Measurements from ENCODE around the gene FYB2.
"Not testable (repeated sequence)": the region's sequence is repeated elsewhere in the genome, so short reads cannot be mapped to it uniquely, and the experiment has no call there.

FYB2 gene

DNA sequence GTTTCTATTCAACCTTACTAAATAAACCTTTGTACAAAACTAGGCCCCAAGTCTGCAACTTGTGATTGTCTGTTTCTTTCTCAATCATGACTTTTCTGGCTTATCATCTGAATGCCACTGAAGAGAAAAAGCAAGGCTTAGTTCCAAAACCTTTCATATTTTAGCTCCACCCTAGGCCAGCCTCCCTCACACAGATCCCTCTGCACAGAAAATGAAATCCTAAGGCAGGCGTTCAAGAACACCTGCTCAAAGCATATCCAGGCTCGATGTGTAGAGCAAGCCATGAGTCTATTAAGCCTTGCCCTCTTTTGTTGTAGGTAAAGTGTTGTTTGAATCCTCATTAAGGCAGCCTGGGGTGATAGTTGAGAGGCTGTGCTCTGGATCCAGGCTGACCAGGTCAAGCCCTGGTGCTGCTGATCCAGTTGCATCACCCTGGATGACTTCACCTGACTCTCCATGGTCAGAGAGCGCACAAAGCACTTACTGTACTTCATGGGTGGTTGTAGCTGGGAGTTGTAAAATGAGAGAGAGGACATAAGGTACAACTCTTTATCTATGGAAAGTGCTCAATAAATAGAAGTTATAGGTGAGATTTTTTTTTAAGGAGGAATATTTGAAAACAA lies 39.0 kb downstream of the FYB2 start:
- no peak for DNase-seq (ENCODE audit: low read depth)
- TF ChIP-seq, protein P1, sequence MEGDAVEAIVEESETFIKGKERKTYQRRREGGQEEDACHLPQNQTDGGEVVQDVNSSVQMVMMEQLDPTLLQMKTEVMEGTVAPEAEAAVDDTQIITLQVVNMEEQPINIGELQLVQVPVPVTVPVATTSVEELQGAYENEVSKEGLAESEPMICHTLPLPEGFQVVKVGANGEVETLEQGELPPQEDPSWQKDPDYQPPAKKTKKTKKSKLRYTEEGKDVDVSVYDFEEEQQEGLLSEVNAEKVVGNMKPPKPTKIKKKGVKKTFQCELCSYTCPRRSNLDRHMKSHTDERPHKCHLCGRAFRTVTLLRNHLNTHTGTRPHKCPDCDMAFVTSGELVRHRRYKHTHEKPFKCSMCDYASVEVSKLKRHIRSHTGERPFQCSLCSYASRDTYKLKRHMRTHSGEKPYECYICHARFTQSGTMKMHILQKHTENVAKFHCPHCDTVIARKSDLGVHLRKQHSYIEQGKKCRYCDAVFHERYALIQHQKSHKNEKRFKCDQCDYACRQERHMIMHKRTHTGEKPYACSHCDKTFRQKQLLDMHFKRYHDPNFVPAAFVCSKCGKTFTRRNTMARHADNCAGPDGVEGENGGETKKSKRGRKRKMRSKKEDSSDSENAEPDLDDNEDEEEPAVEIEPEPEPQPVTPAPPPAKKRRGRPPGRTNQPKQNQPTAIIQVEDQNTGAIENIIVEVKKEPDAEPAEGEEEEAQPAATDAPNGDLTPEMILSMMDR (IDR thresholded peaks at IDR 0.05; ENCODE audit: control insufficient read depth, insufficient read depth, low read depth, low read length, missing control alignments): no peak
- H3K4me3 ChIP-seq (ENCODE audit: control insufficient read depth, low read depth, low read length): no peak overlapping the region

DNA sequence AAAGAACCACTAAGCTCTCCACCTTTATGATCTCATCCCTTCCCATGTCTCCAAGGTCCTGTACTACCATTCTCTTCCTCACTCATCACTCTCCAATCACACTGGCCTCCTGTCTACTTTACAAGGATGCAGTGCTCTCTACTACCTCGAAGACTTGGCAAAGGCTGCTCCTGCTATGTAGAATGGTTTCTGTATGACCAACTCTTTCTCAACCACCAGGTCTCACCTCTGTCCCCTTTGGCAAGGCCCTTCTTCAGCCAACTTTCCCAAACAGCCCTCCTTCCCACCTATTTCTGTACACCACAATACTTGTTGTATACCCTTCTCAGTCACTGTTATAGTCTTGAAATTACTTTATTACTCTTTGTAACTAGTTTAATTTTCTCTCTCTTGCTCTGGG lies 41.2 kb downstream of the FYB2 start:
- TF ChIP-seq, protein P1 (IDR thresholded peaks at IDR 0.05; ENCODE audit: control insufficient read depth, insufficient read depth, low read depth, low read length, missing control alignments): no peak
- no peak overlapping the region for H3K4me3 ChIP-seq (ENCODE audit: control insufficient read depth, low read depth, low read length)

GRCh38 chr1:56774732-56775131 lies 44.5 kb downstream of the FYB2 start:
- not testable (repeated sequence) for DNase-seq (ENCODE audit: low read depth); H3K4me3 ChIP-seq (ENCODE audit: control insufficient read depth, low read depth, low read length)

More for the DNA sequence above, 41.2 kb downstream of the FYB2 start:
- no peak for DNase-seq (ENCODE audit: low read depth)

DNA sequence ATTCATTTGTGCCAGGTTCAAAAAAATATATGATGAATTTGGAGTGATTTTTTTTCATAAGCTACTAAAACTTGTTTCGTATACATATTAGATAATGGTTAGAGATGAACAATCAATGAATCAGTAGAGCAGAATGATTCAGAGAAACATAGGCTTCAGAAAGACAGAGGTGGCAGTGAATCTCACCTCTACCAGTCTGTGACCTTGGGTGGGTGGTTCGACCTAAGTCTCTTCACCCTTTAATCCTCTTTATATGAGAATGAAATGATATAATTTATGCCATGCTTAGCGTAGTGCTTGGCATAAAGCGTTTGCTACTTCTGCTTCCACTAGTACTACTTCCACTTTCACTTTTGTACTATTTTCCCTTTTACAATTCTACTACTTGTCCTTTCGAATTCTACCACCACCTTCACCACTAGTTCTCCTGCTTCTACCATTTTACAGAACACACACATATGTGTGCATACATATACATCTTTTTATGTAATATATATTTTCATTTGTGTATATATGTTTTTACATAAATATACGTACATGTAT lies 45.1 kb downstream of the FYB2 start:
- TF ChIP-seq, protein P1 (IDR thresholded peaks at IDR 0.05; ENCODE audit: control insufficient read depth, insufficient read depth, low read depth, low read length, missing control alignments): no peak
- no peak overlapping the region for H3K4me3 ChIP-seq (ENCODE audit: control insufficient read depth, low read depth, low read length)
- DNase-seq (ENCODE audit: low read depth): no peak

GRCh38 chr1:56773341-56774066 lies 45.7 kb downstream of the FYB2 start:
- DNase-seq (ENCODE audit: low read depth): no peak
- H3K4me3 ChIP-seq (ENCODE audit: control insufficient read depth, low read depth, low read length): no peak overlapping the region

GRCh38 chr1:56771717-56772116 lies 47.5 kb downstream of the FYB2 start:
- TF ChIP-seq, protein P1 (IDR thresholded peaks at IDR 0.05; ENCODE audit: control insufficient read depth, insufficient read depth, low read depth, low read length, missing control alignments): no peak
- no peak overlapping the region for H3K4me3 ChIP-seq (ENCODE audit: control insufficient read depth, low read depth, low read length)

More at GRCh38 chr1:56773341-56774066, 45.7 kb downstream of the FYB2 start:
- TF ChIP-seq, protein P1 (IDR thresholded peaks at IDR 0.05; ENCODE audit: control insufficient read depth, insufficient read depth, low read depth, low read length, missing control alignments): no peak

GRCh38 chr1:56758794-56759193 lies 60.4 kb downstream of the FYB2 start:
- TF ChIP-seq, protein P1 (IDR thresholded peaks at IDR 0.05; ENCODE audit: control insufficient read depth, insufficient read depth, low read depth, low read length, missing control alignments): no peak
- no peak for DNase-seq (ENCODE audit: low read depth)
- H3K4me3 ChIP-seq (ENCODE audit: control insufficient read depth, low read depth, low read length): no peak overlapping the region

More at GRCh38 chr1:56771717-56772116, 47.5 kb downstream of the FYB2 start:
- no peak for DNase-seq (ENCODE audit: low read depth)

Data from AG09309 (cell line).